Measurements from ENCODE around the gene GSAP.

DNA sequence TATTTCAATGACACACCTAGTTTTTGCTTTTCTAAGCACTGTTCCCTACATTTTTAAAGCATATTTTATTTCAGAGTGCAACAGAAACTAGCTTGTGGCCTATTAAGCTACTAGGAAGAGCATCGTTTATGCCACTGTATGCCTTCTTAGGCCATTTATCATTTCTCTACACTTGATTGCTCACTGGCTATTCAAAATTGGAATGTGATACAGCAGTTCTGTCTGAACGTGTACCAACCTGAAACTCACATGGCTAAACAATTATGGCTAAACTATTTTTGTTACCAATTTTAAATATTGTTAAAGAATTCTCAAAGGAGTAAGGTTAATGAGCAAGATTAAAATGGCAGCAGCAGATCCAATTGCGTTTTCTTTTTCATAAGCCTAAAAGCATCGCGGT lies 105.2 kb downstream of the GSAP start:
- no peak for TF ChIP-seq CREB1 (CRISPR knock-in tag; IDR thresholded peaks at IDR 0.05)
- TF ChIP-seq, protein P1, sequence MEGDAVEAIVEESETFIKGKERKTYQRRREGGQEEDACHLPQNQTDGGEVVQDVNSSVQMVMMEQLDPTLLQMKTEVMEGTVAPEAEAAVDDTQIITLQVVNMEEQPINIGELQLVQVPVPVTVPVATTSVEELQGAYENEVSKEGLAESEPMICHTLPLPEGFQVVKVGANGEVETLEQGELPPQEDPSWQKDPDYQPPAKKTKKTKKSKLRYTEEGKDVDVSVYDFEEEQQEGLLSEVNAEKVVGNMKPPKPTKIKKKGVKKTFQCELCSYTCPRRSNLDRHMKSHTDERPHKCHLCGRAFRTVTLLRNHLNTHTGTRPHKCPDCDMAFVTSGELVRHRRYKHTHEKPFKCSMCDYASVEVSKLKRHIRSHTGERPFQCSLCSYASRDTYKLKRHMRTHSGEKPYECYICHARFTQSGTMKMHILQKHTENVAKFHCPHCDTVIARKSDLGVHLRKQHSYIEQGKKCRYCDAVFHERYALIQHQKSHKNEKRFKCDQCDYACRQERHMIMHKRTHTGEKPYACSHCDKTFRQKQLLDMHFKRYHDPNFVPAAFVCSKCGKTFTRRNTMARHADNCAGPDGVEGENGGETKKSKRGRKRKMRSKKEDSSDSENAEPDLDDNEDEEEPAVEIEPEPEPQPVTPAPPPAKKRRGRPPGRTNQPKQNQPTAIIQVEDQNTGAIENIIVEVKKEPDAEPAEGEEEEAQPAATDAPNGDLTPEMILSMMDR (IDR thresholded peaks at IDR 0.05) = no peak
- no peak for TF ChIP-seq IRF2 (CRISPR knock-in tag; IDR thresholded peaks at IDR 0.05; ENCODE audit: borderline replicate concordance, low read depth)
- no peak for TF ChIP-seq JUN (CRISPR knock-in tag; IDR thresholded peaks at IDR 0.05)
- no peak for TF ChIP-seq OVOL2 (CRISPR knock-in tag; IDR thresholded peaks at IDR 0.05; ENCODE audit: borderline replicate concordance)
- TF ChIP-seq TP53 (CRISPR knock-in tag; IDR thresholded peaks at IDR 0.05) = no peak
- TF ChIP-seq NR1H2 (CRISPR knock-in tag; IDR thresholded peaks at IDR 0.05) = no peak
- no peak for TF ChIP-seq HMGA2 (CRISPR knock-in tag; IDR thresholded peaks at IDR 0.05)
- TF ChIP-seq, protein P2, sequence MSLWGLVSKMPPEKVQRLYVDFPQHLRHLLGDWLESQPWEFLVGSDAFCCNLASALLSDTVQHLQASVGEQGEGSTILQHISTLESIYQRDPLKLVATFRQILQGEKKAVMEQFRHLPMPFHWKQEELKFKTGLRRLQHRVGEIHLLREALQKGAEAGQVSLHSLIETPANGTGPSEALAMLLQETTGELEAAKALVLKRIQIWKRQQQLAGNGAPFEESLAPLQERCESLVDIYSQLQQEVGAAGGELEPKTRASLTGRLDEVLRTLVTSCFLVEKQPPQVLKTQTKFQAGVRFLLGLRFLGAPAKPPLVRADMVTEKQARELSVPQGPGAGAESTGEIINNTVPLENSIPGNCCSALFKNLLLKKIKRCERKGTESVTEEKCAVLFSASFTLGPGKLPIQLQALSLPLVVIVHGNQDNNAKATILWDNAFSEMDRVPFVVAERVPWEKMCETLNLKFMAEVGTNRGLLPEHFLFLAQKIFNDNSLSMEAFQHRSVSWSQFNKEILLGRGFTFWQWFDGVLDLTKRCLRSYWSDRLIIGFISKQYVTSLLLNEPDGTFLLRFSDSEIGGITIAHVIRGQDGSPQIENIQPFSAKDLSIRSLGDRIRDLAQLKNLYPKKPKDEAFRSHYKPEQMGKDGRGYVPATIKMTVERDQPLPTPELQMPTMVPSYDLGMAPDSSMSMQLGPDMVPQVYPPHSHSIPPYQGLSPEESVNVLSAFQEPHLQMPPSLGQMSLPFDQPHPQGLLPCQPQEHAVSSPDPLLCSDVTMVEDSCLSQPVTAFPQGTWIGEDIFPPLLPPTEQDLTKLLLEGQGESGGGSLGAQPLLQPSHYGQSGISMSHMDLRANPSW (CRISPR knock-in tag; conservative IDR thresholded peaks at IDR 0.05; ENCODE audit: low read depth) = no peak
- TF ChIP-seq ZNF423 (CRISPR knock-in tag; IDR thresholded peaks at IDR 0.05) = no peak
- TF ChIP-seq, protein P3, sequence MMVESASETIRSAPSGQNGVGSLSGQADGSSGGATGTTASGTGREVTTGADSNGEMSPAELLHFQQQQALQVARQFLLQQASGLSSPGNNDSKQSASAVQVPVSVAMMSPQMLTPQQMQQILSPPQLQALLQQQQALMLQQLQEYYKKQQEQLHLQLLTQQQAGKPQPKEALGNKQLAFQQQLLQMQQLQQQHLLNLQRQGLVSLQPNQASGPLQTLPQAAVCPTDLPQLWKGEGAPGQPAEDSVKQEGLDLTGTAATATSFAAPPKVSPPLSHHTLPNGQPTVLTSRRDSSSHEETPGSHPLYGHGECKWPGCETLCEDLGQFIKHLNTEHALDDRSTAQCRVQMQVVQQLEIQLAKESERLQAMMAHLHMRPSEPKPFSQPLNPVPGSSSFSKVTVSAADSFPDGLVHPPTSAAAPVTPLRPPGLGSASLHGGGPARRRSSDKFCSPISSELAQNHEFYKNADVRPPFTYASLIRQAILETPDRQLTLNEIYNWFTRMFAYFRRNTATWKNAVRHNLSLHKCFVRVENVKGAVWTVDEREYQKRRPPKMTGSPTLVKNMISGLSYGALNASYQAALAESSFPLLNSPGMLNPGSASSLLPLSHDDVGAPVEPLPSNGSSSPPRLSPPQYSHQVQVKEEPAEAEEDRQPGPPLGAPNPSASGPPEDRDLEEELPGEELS (CRISPR knock-in tag; IDR thresholded peaks at IDR 0.05) = no peak
- TF ChIP-seq SMAD3 (CRISPR knock-in tag; IDR thresholded peaks at IDR 0.05; ENCODE audit: borderline replicate concordance) = no peak
